Measurements from ENCODE around the gene ZDHHC17. TPM values are rescaled to one million over a fixed set of nuclear protein-coding genes. Genes with fewer than 3 reads are reported as not detected.
A peak's percentile ranks its signal among the peaks of the same experiment; 100 is the strongest.

The ZDHHC17 gene
- total and polyA plus RNA-seq, 7 donors, result 0.92 to 54.3 (median 38.6) TPM

DNA sequence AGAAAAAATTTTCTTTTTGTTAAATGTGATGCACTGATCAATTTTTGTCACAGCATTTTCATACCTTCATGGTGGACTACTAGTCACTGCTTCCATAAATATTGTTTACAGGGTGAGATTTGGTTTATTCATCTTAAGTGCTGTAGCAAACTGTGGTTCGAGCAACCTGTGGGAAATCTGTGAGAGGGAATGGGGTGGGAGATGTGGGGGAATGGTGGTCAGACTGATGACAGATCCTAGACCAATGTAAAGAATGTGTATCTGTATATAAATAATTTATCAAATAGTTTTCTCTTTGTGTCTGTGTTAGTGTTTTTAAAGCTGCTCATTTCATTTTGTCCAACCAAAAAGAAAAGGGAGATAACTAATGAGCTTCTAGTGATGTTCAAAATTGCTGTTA, 88.2 kb downstream of the ZDHHC17 start:
- H3K9me3 ChIP-seq, result peaks cover 0 to 4% (median 0%) of the 10 kb centered on the region in 4 donors
- peaks cover 0 to 77% (median 13%) of the 10 kb centered on the region in 4 donors for H3K36me3 ChIP-seq
- no peak for TF ChIP-seq POLR2AphosphoS5 (IDR thresholded peaks at IDR 0.05)
- intact Hi-C loops (cut with DNase I), result no loop called here
- no peaks in the 10 kb centered on the region for H3K4me1 ChIP-seq
- DNase-seq, result no peak
- no peak overlapping the region for H3K27ac ChIP-seq
- no peaks in the 10 kb centered on the region for H3K27me3 ChIP-seq
- 92 to 93% methylated on average over 1 of the region's 1 CpG for WGBS, 2 donors
- no peak overlapping the region for H3K4me3 ChIP-seq

DNA sequence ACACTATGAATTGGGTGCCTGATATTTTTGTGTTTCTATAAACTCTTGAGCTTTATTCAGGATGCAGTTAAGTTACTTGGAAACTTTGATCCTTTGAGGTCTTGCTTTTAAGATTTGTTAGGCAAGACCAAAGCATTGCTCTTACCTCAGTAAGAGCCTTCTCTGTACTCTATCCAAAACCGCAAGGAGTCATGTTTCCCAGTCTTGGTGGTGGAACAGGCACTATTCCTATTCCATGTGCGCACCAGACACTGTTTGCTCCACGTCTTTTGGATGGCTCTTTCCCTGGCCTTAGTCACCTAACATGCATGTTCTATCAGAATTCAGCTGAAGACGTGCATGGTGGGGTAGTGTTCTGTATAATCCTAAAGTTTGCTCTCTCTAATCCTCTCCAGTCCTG, 91.4 kb downstream of the ZDHHC17 start:
- WGBS, 2 donors, result 96% methylated on average over 4 of the region's 4 CpGs
- H3K36me3 ChIP-seq, result peaks cover 0 to 56% (median 6%) of the 10 kb centered on the region in 4 donors

DNA sequence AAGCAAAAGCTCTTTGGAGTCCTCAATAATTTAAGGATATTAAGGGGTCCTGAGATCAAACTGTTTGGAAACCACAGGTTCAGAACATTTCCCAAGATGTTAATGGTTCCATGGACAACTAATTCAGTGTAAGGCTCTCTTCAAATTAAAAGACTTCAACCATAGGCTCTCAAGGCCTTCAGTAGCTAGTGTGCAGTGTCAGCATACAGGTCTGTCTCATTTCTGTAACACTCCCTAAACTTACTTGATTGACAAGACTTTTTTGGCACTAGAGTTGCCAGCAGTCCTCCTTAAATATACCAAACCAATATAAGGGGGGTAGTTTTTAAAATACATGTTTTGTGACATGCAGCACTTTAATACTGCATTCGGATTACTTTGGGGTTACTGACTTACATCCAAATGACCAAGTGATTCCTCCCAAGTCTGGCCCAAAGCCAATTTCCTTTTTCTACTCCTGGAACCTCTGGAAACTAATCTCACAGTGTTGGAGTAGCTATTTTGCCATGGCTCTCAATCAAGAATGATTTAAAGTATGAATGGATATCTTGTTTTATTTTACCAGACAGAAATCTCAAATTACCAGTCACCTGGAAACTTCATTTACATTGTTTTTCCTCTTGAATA, 92.2 kb downstream of the ZDHHC17 start:
- WGBS, 2 donors, result 95 to 97% methylated on average over 1 of the region's 1 CpG
- Histone ChIP-seq H3K4me1 (peaks cover 0 to 23% (median 7%) of the 10 kb centered on the region in 4 donors), H3K27ac (no peak overlapping the region), H3K36me3 (peaks cover 0 to 47% (median 3%) of the 10 kb centered on the region in 4 donors), H3K4me3 (no peak overlapping the region), H3K27me3 (no peaks in the 10 kb centered on the region), H3K9me3 (peaks cover 0 to 4% (median 0%) of the 10 kb centered on the region in 4 donors)
- intact Hi-C loops (cut with DNase I), result no loop called here
- no peak for DNase-seq
- no peak for TF ChIP-seq EP300 (IDR thresholded peaks at IDR 0.05)
- TF ChIP-seq POLR2AphosphoS5 (IDR thresholded peaks at IDR 0.05), result no peak
- TF ChIP-seq POLR2A (IDR thresholded peaks at IDR 0.05), result no peak
- TF ChIP-seq, protein P1, sequence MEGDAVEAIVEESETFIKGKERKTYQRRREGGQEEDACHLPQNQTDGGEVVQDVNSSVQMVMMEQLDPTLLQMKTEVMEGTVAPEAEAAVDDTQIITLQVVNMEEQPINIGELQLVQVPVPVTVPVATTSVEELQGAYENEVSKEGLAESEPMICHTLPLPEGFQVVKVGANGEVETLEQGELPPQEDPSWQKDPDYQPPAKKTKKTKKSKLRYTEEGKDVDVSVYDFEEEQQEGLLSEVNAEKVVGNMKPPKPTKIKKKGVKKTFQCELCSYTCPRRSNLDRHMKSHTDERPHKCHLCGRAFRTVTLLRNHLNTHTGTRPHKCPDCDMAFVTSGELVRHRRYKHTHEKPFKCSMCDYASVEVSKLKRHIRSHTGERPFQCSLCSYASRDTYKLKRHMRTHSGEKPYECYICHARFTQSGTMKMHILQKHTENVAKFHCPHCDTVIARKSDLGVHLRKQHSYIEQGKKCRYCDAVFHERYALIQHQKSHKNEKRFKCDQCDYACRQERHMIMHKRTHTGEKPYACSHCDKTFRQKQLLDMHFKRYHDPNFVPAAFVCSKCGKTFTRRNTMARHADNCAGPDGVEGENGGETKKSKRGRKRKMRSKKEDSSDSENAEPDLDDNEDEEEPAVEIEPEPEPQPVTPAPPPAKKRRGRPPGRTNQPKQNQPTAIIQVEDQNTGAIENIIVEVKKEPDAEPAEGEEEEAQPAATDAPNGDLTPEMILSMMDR (IDR thresholded peaks at IDR 0.05), result no peak

More for the DNA sequence above, 91.4 kb downstream of the ZDHHC17 start:
- Histone ChIP-seq H3K9me3 (peaks cover 0 to 4% (median 0%) of the 10 kb centered on the region in 4 donors), H3K4me1 (peaks cover 0 to 14% (median 3%) of the 10 kb centered on the region in 4 donors), H3K4me3 (no peak overlapping the region), H3K27me3 (no peaks in the 10 kb centered on the region), H3K27ac (no peak overlapping the region)
- TF ChIP-seq, protein P1 (IDR thresholded peaks at IDR 0.05), result no peak
- TF ChIP-seq EP300 (IDR thresholded peaks at IDR 0.05), result no peak
- TF ChIP-seq POLR2AphosphoS5 (IDR thresholded peaks at IDR 0.05), result no peak
- no peak for TF ChIP-seq POLR2A (IDR thresholded peaks at IDR 0.05)
- intact Hi-C loops (cut with DNase I), result no loop called here
- DNase-seq, result no peak

DNA sequence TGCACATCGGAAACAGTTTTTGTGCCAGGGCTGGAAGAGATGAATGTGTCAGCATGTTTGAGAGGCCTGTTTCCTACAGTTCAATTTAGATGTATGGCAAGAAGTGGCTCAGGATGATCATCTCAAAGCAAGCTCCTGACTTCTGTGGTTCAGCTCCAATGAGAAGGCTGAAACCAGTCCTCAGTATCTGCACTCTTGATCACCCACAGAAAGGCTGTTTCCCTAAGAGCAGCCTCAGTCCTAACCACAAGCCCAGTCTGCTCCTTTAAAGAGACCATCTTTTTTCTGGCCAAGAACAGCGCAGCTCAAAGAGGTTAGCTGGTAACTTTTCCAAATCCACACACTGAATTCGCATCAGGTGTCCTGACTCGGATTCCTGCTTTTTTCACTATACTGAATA, 95.7 kb downstream of the ZDHHC17 start:
- H3K27ac ChIP-seq, result peak overlapping the region; percentile 43 to 79 (median 59)
- peaks cover 0 to 30% (median 0%) of the 10 kb centered on the region in 4 donors for H3K36me3 ChIP-seq
- no peaks in the 10 kb centered on the region for H3K27me3 ChIP-seq
- H3K4me3 ChIP-seq, result peak overlapping the region in 1 of 4 donors; percentile 30
- TF ChIP-seq, protein P1 (IDR thresholded peaks at IDR 0.05), result no peak
- TF ChIP-seq POLR2AphosphoS5 (IDR thresholded peaks at IDR 0.05), result peak in 1 of 4 donors; percentile 1
- H3K9me3 ChIP-seq, result peaks cover 0 to 4% (median 0%) of the 10 kb centered on the region in 4 donors
- intact Hi-C loops (cut with DNase I), result no loop called here
- H3K4me1 ChIP-seq, result peaks cover 0 to 46% (median 26%) of the 10 kb centered on the region in 4 donors
- DNase-seq, result no peak
- WGBS, 2 donors, result 66 to 88% methylated on average over 4 of the region's 4 CpGs

DNA sequence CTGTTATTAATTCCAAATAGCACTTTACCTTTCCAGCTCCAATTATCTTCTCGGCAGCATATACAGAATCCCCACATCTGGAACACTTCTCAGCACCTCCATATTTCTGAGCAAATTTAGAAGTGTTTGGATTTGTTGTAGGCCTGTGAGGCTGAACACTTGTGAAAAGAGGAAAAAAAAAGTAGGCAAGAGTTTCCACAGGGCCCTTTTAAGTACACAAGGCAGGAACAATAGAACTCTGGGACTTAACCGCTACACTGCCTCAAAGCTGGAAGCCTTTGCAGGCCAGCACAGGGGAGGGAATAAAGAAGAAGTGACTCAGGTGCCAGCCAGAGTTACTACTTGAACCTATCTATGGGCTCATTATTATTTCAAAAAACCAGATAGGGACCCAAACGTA, 96.3 kb downstream of the ZDHHC17 start:
- TF ChIP-seq, protein P1 (IDR thresholded peaks at IDR 0.05), result no peak
- TF ChIP-seq EP300 (IDR thresholded peaks at IDR 0.05) (no peak), POLR2A (IDR thresholded peaks at IDR 0.05) (no peak), POLR2AphosphoS5 (IDR thresholded peaks at IDR 0.05) (no peak)
- no peaks in the 10 kb centered on the region for H3K27me3 ChIP-seq
- H3K4me1 ChIP-seq, result peaks cover 0 to 52% (median 31%) of the 10 kb centered on the region in 4 donors
- H3K4me3 ChIP-seq, result peak overlapping the region in 1 of 4 donors; percentile 30
- H3K27ac ChIP-seq, result peak overlapping the region; percentile 43 to 79 (median 59)
- peaks cover 0 to 25% (median 0%) of the 10 kb centered on the region in 4 donors for H3K36me3 ChIP-seq
- DNase-seq, result no peak
- intact Hi-C loops (cut with DNase I), result no loop called here
- peaks cover 0 to 4% (median 0%) of the 10 kb centered on the region in 4 donors for H3K9me3 ChIP-seq
- WGBS, 2 donors, result 87 to 90% methylated on average over 3 of the region's 3 CpGs

Measured in sigmoid colon (tissue), 7 donors.